GM13976 (cell line): ENCODE measurements around the gene ELN.

ENCODE experiments used
- DNase-seq: peaks from one replicate; pipeline ENCODE4 v3.0.0; 2012; ENCODE audit warnings: low spot score
- in situ Hi-C: fragments of 300-500 bp; cut with MboI; formaldehyde crosslinking; loops from one replicate; pipeline ENCODE4 v1.12.0; 2022; ENCODE audit warnings: low sequenced_read_pairs, mixed read lengths, inconsistent platforms; ENCODE audit not compliant: unreplicated experiment
- TF ChIP-seq, protein P1 (sequence below): IDR thresholded peaks from 2 replicates; pipeline ENCODE4 v1.5.1; 2012; ENCODE audit warnings: borderline replicate concordance, mild to moderate bottlenecking; ENCODE audit not compliant: insufficient read depth; ENCODE audit errors: extremely low read depth, missing control alignments, control extremely low read depth

Gene ELN

GRCh38 chr7:74032191-74032490, 4.2 kb downstream of the ELN start:
- DNase-seq, result no peak
- in situ Hi-C loops, result no loop called here
- TF ChIP-seq, protein P1, sequence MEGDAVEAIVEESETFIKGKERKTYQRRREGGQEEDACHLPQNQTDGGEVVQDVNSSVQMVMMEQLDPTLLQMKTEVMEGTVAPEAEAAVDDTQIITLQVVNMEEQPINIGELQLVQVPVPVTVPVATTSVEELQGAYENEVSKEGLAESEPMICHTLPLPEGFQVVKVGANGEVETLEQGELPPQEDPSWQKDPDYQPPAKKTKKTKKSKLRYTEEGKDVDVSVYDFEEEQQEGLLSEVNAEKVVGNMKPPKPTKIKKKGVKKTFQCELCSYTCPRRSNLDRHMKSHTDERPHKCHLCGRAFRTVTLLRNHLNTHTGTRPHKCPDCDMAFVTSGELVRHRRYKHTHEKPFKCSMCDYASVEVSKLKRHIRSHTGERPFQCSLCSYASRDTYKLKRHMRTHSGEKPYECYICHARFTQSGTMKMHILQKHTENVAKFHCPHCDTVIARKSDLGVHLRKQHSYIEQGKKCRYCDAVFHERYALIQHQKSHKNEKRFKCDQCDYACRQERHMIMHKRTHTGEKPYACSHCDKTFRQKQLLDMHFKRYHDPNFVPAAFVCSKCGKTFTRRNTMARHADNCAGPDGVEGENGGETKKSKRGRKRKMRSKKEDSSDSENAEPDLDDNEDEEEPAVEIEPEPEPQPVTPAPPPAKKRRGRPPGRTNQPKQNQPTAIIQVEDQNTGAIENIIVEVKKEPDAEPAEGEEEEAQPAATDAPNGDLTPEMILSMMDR, result no peak

DNA sequence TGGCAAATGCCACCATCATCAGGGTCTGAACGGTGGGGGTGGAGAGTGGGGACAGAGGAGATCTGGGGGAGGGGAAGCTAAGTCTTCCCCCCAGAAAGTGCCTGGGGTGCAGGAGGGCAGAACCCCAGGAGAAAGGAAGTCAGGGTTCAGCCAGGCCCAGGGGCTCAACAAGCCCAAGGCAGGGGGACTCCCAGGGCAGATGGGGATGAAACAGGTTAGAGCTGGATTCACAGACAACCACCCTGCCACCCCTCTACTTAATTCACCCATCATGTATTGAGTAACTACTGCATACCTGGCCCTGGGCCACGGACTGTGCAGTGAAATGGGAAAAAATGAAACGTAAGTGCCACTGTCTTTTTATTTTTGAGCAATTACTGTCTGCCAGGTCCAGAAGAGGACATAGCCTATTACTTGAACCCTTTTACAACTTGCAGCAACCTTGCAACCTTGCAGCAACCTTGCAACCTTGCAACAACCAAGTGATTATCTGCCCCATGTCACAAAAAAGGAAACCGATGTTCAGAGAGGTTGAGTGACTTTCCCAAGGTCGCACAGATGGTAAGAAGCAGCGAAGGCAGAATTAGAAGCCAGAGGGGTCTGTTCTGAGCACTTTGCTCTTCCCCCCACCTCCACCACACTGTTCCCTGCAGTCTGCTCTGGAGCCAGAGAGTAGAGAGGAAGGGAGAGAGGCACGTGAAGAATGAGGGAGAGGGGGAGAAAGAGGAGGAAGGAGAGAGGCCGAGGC, 4.8 kb downstream of the ELN start:
- TF ChIP-seq, protein P1, result no peak
- DNase-seq, result no peak
- in situ Hi-C loops, result no loop called here

GRCh38 chr7:74033372-74034311, 5.7 kb downstream of the ELN start:
- in situ Hi-C loops, result no loop called here
- TF ChIP-seq, protein P1, result no peak
- DNase-seq, result no peak

DNA sequence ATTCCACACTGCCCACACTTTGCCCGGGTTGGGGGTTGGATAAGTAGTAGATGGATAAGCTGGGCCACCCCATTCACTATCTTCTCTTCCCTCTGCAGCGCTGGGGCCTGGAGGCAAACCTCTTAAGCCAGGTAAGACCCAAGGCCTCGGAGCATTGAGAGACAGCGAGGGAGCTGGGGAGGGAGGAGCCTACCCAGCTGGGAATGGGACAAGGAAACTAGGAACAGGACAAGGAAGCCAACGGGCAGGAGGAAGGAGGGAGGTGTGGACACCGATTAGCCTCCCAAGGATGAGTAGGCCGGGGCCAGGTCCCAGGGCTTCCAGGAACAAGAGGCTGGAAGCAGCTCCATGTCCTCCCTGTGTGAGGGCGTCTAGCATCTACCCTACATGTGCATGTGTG, 9.6 kb downstream of the ELN start:
- in situ Hi-C loops, result no loop called here

GRCh38 chr7:74038194-74038961, 10.4 kb downstream of the ELN start:
- TF ChIP-seq, protein P1, result no peak
- in situ Hi-C loops, result no loop called here
- DNase-seq, result no peak

More for the DNA sequence above, 9.6 kb downstream of the ELN start:
- TF ChIP-seq, protein P1, result no peak
- DNase-seq, result no peak

GRCh38 chr7:74039337-74039736, 11.4 kb downstream of the ELN start:
- in situ Hi-C loops, result no loop called here
- DNase-seq, result no peak
- TF ChIP-seq, protein P1, result no peak
